Measurements from ENCODE around the gene TGFBR1. TPM values are rescaled to one million over a fixed set of nuclear protein-coding genes. Genes with fewer than 3 reads are reported as not detected.

TGFBR1 gene
- polyA plus RNA-seq, 1 of the 3 experiments (the other 2 are of a cell fraction) = 15.3 TPM

GRCh38 chr9:99169982-99170761, 65.3 kb downstream of the TGFBR1 start:
- H3K79me2 ChIP-seq (ENCODE audit: insufficient read depth) = no peaks in the 10 kb centered on the region

DNA sequence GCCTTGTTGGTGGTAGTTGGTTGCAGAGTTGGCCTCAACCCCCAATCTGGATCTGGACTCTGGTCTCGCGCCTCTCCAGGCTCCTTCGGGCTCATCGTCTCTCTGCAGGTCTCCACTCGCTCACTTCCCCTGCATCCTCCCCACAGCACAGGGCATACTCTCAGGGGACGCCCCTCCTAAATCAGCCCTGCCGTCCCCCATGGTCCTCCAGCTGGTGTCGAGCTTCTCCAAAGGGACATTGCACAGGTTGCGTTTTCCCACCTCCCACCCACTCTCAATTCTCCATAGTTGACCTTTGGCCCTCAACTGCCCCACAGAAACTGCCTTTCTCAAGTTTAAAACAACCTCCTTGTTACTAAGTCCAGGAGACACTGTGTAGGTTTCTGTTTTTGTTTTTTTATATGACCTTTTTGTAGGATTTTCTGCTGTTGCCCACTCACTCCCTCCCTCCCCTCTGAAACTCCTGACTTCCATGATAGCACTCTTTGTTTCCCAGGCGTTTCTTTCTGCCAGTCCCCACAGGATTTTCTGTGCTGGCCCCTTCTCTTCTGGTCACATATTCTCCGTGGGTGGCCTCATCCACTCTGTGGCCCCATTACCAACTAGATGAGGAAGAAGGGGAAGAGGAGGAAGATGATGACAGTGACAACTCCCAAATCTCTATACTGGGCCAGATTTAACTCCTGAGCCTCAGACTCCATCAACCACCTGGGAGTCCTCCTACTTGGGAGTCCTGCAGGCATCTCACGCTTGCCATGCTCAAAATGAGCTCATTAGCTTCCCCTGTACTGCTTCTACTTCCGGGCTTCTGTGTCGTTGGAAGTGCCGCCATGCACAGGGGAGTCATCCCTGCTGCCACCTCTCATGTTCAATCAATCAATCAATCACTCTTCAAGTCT, 66.6 kb downstream of the TGFBR1 start:
- H3K9ac ChIP-seq = no peak overlapping the region
- H3F3A ChIP-seq (replicated peaks; ENCODE audit: insufficient read depth) = no peaks in the 10 kb centered on the region
- H4K20me1 ChIP-seq (ENCODE audit: insufficient read depth) = no peaks in the 10 kb centered on the region
- DNase-seq = no peak
- H2AFZ ChIP-seq (ENCODE audit: low read depth) = no peak overlapping the region
- H3K9me3 ChIP-seq = no peaks in the 10 kb centered on the region
- ChIA-PET CTCF (interaction anchor here (0.7 to 5.2 kb wide), 6 partner anchors 8 to 1154 kb away, joined by 3 to 54 read pairs (median 10); no protein-coding TSS in a partner anchor), POLR2A (interaction anchor here (0.6 to 1.0 kb wide), 2 partner anchors 14 kb away, joined by 4 read pairs; no protein-coding TSS in a partner anchor)
- H3K27ac ChIP-seq (ENCODE audit: low read depth in 2 of 2, low read length in 1 of 2) = peak overlapping the region in 1 of 2 experiments; percentile 98; a peak in 2 of 4 replicates
- no peak overlapping the region for H3K4me2 ChIP-seq
- TF ChIP-seq USF1 (IDR thresholded peaks at IDR 0.05; ENCODE audit: borderline replicate concordance, low read depth) = no peak
- TF ChIP-seq, protein P1, sequence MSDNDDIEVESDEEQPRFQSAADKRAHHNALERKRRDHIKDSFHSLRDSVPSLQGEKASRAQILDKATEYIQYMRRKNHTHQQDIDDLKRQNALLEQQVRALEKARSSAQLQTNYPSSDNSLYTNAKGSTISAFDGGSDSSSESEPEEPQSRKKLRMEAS (IDR thresholded peaks at IDR 0.05; ENCODE audit: low read depth) = no peak
- TF ChIP-seq FOXJ3 (CRISPR knock-in tag; IDR thresholded peaks at IDR 0.05) = no peak
- no peak for TF ChIP-seq MEF2A (IDR thresholded peaks at IDR 0.05; ENCODE audit: borderline replicate concordance, low read depth)
- no peak for TF ChIP-seq EP300 (IDR thresholded peaks at IDR 0.05; ENCODE audit: borderline replicate concordance in 1 of 2, low read depth in 1 of 2, low read length in 1 of 2)
- no peak for TF ChIP-seq FOSL2 (IDR thresholded peaks at IDR 0.05; ENCODE audit: borderline replicate concordance, low read depth)
- H3K79me2 ChIP-seq (ENCODE audit: insufficient read depth) = no peaks in the 10 kb centered on the region
- H3K4me3 ChIP-seq (ENCODE audit: low read depth in 2 of 2, low read length in 1 of 2) = no peak overlapping the region
- H3K9me2 ChIP-seq = no peaks in the 10 kb centered on the region
- 85% methylated on average over 15 of the region's 15 CpGs for WGBS (ENCODE audit: low lambda C conversion rate)
- H3K4me1 ChIP-seq (ENCODE audit: control insufficient read depth in 1 of 2, insufficient read depth in 2 of 2, low read depth in 1 of 2, low read length in 1 of 2) = peaks cover 0 to 51% of the 10 kb centered on the region in 2 experiments; a peak in 2 of 4 replicates
- no peaks in the 10 kb centered on the region for H3K27me3 ChIP-seq (ENCODE audit: insufficient read depth)
- H3K36me3 ChIP-seq (replicated peaks in 1 of 2; ENCODE audit: control insufficient read depth in 1 of 2, insufficient read depth in 2 of 2, low read length in 1 of 2) = no peaks in the 10 kb centered on the region

More at GRCh38 chr9:99169982-99170761, 65.3 kb downstream of the TGFBR1 start:
- Histone ChIP-seq H3K4me3 (ENCODE audit: low read depth in 2 of 2, low read length in 1 of 2) (no peak overlapping the region; a peak in 2 of 4 replicates), H4K20me1 (ENCODE audit: insufficient read depth) (no peaks in the 10 kb centered on the region), H3K9me3 (no peaks in the 10 kb centered on the region), H3K36me3 (replicated peaks in 1 of 2; ENCODE audit: control insufficient read depth in 1 of 2, insufficient read depth in 2 of 2, low read length in 1 of 2) (no peaks in the 10 kb centered on the region), H3K27me3 (ENCODE audit: insufficient read depth) (no peaks in the 10 kb centered on the region), H3K27ac (ENCODE audit: low read depth in 2 of 2, low read length in 1 of 2) (peak overlapping the region in 1 of 2 experiments; percentile 98; a peak in 2 of 4 replicates), H3K9ac (no peak overlapping the region), H3K9me2 (no peaks in the 10 kb centered on the region), H3K4me1 (ENCODE audit: control insufficient read depth in 1 of 2, insufficient read depth in 2 of 2, low read depth in 1 of 2, low read length in 1 of 2) (peaks cover 0 to 48% of the 10 kb centered on the region in 2 experiments; a peak in 2 of 4 replicates), H3F3A (replicated peaks; ENCODE audit: insufficient read depth) (no peaks in the 10 kb centered on the region), H2AFZ (ENCODE audit: low read depth) (peak overlapping the region; percentile 67; the same call in 1 of the 2 replicates), H3K4me2 (0 out of 2 replicates have a peak overlapping the region, but pooled peaks have one; percentile 28)
- TF ChIP-seq EZH2phosphoT487 (IDR thresholded peaks at IDR 0.05; ENCODE audit: borderline replicate concordance, low read depth) (no peak), EP300 (IDR thresholded peaks at IDR 0.05; ENCODE audit: borderline replicate concordance in 1 of 2, low read depth in 1 of 2, low read length in 1 of 2) (peak in 1 of 2 experiments; percentile 88; a peak in 2 of 4 replicates), CHD2 (IDR thresholded peaks at IDR 0.05; ENCODE audit: low read length, partially characterized antibody) (peak; percentile 61), RCOR1 (IDR thresholded peaks at IDR 0.05; ENCODE audit: low read length) (peak; percentile 63; the same call in 1 of the 2 replicates), PBX3 (IDR thresholded peaks at IDR 0.05) (peak; percentile 49; the same call in 1 of the 2 replicates), FOXJ3 (CRISPR knock-in tag; IDR thresholded peaks at IDR 0.05) (peak; percentile 76), RAD21 (IDR thresholded peaks at IDR 0.05; ENCODE audit: low read length) (peak; percentile 11; the same call in 1 of the 2 replicates), TEAD4 (IDR thresholded peaks at IDR 0.05; ENCODE audit: borderline replicate concordance, insufficient read depth) (no peak), GATA2 (CRISPR knock-in tag; IDR thresholded peaks at IDR 0.05) (peak; percentile 53; the same call in 1 of the 2 replicates), FOSL2 (IDR thresholded peaks at IDR 0.05; ENCODE audit: borderline replicate concordance, low read depth) (no peak), SMC3 (IDR thresholded peaks at IDR 0.05; ENCODE audit: low read depth, low read length) (peak; percentile 15; the same call in 1 of the 2 replicates), ELF1 (IDR thresholded peaks at IDR 0.05) (no peak), MXI1 (IDR thresholded peaks at IDR 0.05; ENCODE audit: low read depth, low read length) (peak; percentile 34; the same call in 1 of the 2 replicates), TCF12 (IDR thresholded peaks at IDR 0.05) (peak; percentile 13; the same call in 1 of the 2 replicates), RXRA (IDR thresholded peaks at IDR 0.05; ENCODE audit: borderline replicate concordance, low read depth) (no peak)
- 25% methylated on average over 10 of the region's 10 CpGs for WGBS (ENCODE audit: low lambda C conversion rate)
- DNase-seq = peak; percentile 79
- ChIA-PET POLR2A (interaction anchor here (1.0 kb wide), 2 partner anchors 12 to 15 kb away, joined by 4 read pairs; no protein-coding TSS in a partner anchor), CTCF (interaction anchor here (0.6 to 2.1 kb wide), 6 partner anchors 15 to 1425 kb away, joined by 3 to 11 read pairs (median 3); no protein-coding TSS in a partner anchor)
